Immature natural killer cell (primary cell): ENCODE data around the gene PNLIPRP1. TPM values are rescaled to one million over a fixed set of nuclear protein-coding genes. Genes with fewer than 3 reads are reported as not detected.

Source experiments
- DNase-seq, 3 donors: peaks; one replicate each; pipeline ENCODE4 v3.0.0; 2022; ENCODE audit warnings: mixed read lengths in 1 of 3
- H3K27ac Mint-ChIP-seq, 6 donors: one replicate each; pipeline ENCODE4 v1.8.0; 2020; ENCODE audit warnings: mixed read lengths in 6 of 6, mild to moderate bottlenecking in 5 of 6, inconsistent platforms in 4 of 6, moderate library complexity in 3 of 6
- H3K27me3 Mint-ChIP-seq, 3 donors: one replicate each; pipeline ENCODE4 v1.8.0; 2020 to 2021; ENCODE audit warnings: low read depth in 3 of 3, mild to moderate bottlenecking in 3 of 3, mixed read lengths in 3 of 3, moderate library complexity in 3 of 3, inconsistent platforms in 1 of 3
- H3K36me3 Mint-ChIP-seq, 3 donors: one replicate each; pipeline ENCODE4 v1.8.0; 2020; ENCODE audit warnings: mixed read lengths in 3 of 3, inconsistent platforms in 2 of 3, mild to moderate bottlenecking in 2 of 3
- H3K4me1 Mint-ChIP-seq, 2 donors: one replicate each; pipeline ENCODE4 v1.8.0; 2020; ENCODE audit warnings: inconsistent platforms in 2 of 2, mild to moderate bottlenecking in 2 of 2, mixed read lengths in 2 of 2, moderate library complexity in 1 of 2
- H3K4me3 Mint-ChIP-seq, 5 donors: one replicate each; pipeline ENCODE4 v1.8.0; 2020; ENCODE audit warnings: mild to moderate bottlenecking in 5 of 5, mixed read lengths in 5 of 5, inconsistent platforms in 3 of 5, moderate library complexity in 3 of 5
- H3K9me3 Mint-ChIP-seq, 6 donors: one replicate each; pipeline ENCODE4 v1.8.0; 2020; ENCODE audit warnings: mild to moderate bottlenecking in 6 of 6, mixed read lengths in 6 of 6, inconsistent platforms in 4 of 6, moderate library complexity in 3 of 6
- polyA plus RNA-seq, 3 donors: library from polyadenylated mRNA; unstranded; fragments of 300-500 nt; fragmentation: Illumina TruSeq; gene quantifications; one replicate each; pipeline ENCODE4 v1.2.3, GENCODE V29; 2021

The PNLIPRP1 gene
- polyA plus RNA-seq, 3 donors from 2014 or later = not detected

- no peak for DNase-seq
- Mint-ChIP-seq H3K27me3 (no peaks in the 10 kb centered on the region), H3K36me3 (no peaks in the 10 kb centered on the region), H3K4me3 (no peak overlapping the region), H3K9me3 (peaks cover 0 to 1% (median 0%) of the 10 kb centered on the region in 6 donors), H3K27ac (no peak overlapping the region), H3K4me1 (no peaks in the 10 kb centered on the region)
Observed at GRCh38 chr10:116587878-116588591, 2.7 kb upstream of the PNLIPRP1 start.

DNA sequence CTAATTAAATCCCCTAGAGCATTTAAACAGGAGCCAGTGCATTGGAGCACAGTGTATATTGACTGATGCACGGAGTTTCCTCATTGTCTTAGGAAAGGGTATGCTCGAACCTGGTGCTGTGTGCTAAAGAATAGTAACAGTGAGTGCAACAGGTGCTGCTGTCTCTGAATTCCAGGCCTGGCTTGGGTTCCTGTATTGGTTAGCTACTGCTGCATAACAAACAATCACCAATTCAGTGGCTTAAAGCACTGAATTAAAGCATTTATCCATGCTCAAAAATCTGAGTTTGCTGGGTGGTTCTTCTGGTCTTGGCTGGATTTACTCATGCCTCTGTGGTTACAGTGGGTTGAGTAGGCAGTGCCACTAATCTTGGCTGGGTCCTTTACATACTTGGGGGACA is 1.8 kb upstream of the PNLIPRP1 start:
- H3K4me3 Mint-ChIP-seq = no peak overlapping the region

DNA sequence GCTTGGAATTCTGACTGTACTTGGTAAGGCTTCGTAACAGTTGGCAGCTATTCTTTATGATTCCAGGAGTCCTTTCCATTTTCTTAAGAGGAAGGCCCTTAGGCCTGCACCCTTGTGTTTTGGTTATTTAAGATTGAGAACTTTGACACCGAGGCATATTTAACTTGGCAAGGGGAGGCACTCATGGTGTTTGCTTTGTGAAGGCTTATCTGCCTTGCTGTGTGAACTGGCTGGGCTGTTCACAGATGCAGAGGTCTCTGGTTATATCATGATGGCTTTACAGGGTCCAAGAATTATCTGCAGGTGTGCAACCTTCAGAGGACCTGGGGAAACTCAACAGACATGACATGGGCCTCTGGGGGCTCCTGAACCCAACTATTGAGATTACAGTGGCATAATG is 833 bp upstream of the PNLIPRP1 start:
- H3K36me3 Mint-ChIP-seq = no peaks in the 10 kb centered on the region
- no peak for DNase-seq
- peaks cover 0 to 1% (median 0%) of the 10 kb centered on the region in 6 donors for H3K9me3 Mint-ChIP-seq
- H3K4me3 Mint-ChIP-seq = no peak overlapping the region
- no peaks in the 10 kb centered on the region for H3K4me1 Mint-ChIP-seq
- H3K27ac Mint-ChIP-seq = no peak overlapping the region
- no peaks in the 10 kb centered on the region for H3K27me3 Mint-ChIP-seq

More for the DNA sequence above, 1.8 kb upstream of the PNLIPRP1 start:
- DNase-seq = no peak
- Mint-ChIP-seq H3K9me3 (peaks cover 0 to 1% (median 0%) of the 10 kb centered on the region in 6 donors), H3K27me3 (no peaks in the 10 kb centered on the region), H3K4me1 (no peaks in the 10 kb centered on the region), H3K27ac (no peak overlapping the region), H3K36me3 (no peaks in the 10 kb centered on the region)

DNA sequence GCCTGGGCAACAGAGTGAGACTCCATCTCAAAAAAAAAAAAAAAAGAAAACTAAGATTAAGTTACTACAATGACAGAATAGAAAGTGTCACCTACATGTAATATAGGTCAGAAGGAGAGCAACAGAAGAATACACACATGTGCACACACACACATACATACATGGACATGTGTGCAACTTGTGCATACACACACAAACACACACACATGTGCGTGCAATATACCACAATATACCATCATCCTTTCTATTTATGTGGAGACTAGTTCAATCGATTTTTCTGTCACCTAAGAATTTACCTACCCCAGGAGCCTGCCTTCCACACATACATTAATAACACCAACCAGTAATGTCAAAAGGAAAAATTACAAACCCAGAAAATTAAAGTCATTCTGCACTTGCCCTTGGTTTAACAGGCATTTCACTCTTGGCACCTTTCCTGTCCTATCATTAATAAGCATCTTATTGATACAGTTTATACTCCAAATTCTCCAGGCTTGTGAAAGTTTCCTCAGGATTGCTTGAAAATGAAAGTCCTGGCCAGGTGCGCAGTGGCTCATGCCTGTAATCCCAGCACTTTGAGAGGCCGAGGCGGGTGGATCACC is 2.5 kb downstream of the PNLIPRP1 start:
- Mint-ChIP-seq H3K36me3 (no peaks in the 10 kb centered on the region), H3K9me3 (peaks cover 0 to 1% (median 0%) of the 10 kb centered on the region in 6 donors), H3K27me3 (no peaks in the 10 kb centered on the region), H3K27ac (no peak overlapping the region), H3K4me1 (no peaks in the 10 kb centered on the region), H3K4me3 (no peak overlapping the region)
- no peak for DNase-seq

DNA sequence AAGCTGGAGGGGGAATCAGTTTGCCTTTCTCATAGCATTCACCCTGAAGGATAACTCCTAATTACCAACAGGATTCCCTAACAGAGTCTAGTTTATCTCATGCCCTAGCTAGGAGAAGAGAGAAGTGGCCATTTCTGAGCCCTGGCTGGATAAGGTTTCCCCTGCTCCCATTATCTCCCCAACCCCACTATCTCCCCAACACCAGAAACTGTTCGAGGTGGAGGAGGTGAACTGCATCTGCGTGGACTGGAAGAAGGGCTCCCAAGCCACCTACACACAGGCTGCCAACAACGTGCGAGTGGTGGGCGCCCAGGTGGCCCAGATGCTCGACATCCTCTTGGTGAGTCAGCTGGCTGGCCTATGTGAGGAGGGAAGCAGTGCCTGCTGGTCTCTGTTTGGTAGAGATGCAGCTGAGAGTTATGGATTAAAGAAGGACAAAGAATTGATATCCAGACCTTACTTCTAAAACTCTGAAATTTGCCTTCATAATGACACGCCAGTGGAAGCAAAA is 3.8 kb downstream of the PNLIPRP1 start:
- H3K27ac Mint-ChIP-seq = no peak overlapping the region
- no peak overlapping the region for H3K4me3 Mint-ChIP-seq
- no peaks in the 10 kb centered on the region for H3K4me1 Mint-ChIP-seq
- no peaks in the 10 kb centered on the region for H3K27me3 Mint-ChIP-seq
- no peaks in the 10 kb centered on the region for H3K36me3 Mint-ChIP-seq
- no peak for DNase-seq
- H3K9me3 Mint-ChIP-seq = peaks cover 0 to 3% (median 0%) of the 10 kb centered on the region in 6 donors

DNA sequence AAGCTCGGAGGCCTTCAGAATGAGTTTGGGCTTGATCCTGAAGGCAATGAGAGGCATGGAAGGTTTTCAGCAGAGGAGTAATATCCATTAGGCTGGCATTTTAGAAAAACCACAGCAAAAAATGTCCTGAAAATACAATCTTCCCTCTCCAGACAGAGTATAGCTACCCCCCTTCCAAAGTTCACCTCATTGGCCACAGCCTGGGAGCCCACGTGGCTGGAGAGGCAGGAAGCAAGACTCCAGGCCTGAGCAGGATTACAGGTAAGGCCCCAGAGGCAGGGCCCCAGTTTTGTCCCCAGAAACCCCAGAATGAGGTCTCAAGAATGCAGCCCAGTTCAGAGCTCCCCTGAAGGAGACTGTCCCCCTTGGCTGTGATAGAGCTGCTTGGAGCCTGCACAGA is 5.3 kb downstream of the PNLIPRP1 start:
- H3K36me3 Mint-ChIP-seq = no peaks in the 10 kb centered on the region
- no peaks in the 10 kb centered on the region for H3K27me3 Mint-ChIP-seq
- H3K4me1 Mint-ChIP-seq = no peaks in the 10 kb centered on the region
- no peak overlapping the region for H3K27ac Mint-ChIP-seq
- DNase-seq = no peak
- H3K4me3 Mint-ChIP-seq = no peak overlapping the region
- H3K9me3 Mint-ChIP-seq = peaks cover 0 to 3% (median 0%) of the 10 kb centered on the region in 6 donors

DNA sequence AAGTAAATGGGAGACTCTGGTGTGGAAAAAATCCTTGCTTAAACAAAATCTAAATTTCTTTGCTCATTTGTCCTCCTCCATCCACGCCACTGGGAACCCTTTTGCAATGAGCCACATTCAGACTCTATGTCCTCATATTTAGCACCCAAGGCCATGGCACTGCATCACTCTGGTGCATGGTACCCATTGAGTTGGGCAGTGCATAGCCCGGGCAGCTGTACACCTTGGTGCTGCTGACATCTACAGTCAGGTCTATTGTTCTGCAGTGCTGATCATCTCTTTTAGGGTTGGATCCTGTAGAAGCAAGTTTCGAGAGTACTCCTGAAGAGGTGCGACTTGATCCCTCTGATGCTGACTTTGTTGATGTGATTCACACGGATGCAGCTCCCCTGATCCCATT is 6.8 kb downstream of the PNLIPRP1 start:
- peaks cover 0 to under 1% (median 0%) of the 10 kb centered on the region in 3 donors for H3K27me3 Mint-ChIP-seq
- peaks cover 0 to 2% (median 0%) of the 10 kb centered on the region in 6 donors for H3K9me3 Mint-ChIP-seq
- H3K4me1 Mint-ChIP-seq = no peaks in the 10 kb centered on the region
- H3K4me3 Mint-ChIP-seq = no peak overlapping the region
- H3K27ac Mint-ChIP-seq = no peak overlapping the region
- DNase-seq = no peak
- H3K36me3 Mint-ChIP-seq = no peaks in the 10 kb centered on the region

- peaks cover 0 to 2% (median 0%) of the 10 kb centered on the region in 6 donors for H3K9me3 Mint-ChIP-seq
Observed at GRCh38 chr10:116598329-116598728, 7.6 kb downstream of the PNLIPRP1 start.

GRCh38 chr10:116599991-116600390 is 9.2 kb downstream of the PNLIPRP1 start:
- peaks cover 0 to 2% (median 0%) of the 10 kb centered on the region in 6 donors for H3K9me3 Mint-ChIP-seq
- no peak overlapping the region for H3K4me3 Mint-ChIP-seq
- peaks cover 0 to 2% (median 2%) of the 10 kb centered on the region in 3 donors for H3K27me3 Mint-ChIP-seq
- no peak overlapping the region for H3K27ac Mint-ChIP-seq
- DNase-seq = no peak
- H3K4me1 Mint-ChIP-seq = no peaks in the 10 kb centered on the region
- no peaks in the 10 kb centered on the region for H3K36me3 Mint-ChIP-seq

More at GRCh38 chr10:116598329-116598728, 7.6 kb downstream of the PNLIPRP1 start:
- Mint-ChIP-seq H3K27ac (no peak overlapping the region), H3K36me3 (no peaks in the 10 kb centered on the region), H3K27me3 (peaks cover 0 to 2% (median under 1%) of the 10 kb centered on the region in 3 donors), H3K4me3 (no peak overlapping the region), H3K4me1 (no peaks in the 10 kb centered on the region)
- DNase-seq = no peak

- Mint-ChIP-seq H3K27ac (no peak overlapping the region), H3K4me1 (no peaks in the 10 kb centered on the region), H3K4me3 (no peak overlapping the region), H3K9me3 (peaks cover 0 to 3% (median 0%) of the 10 kb centered on the region in 6 donors), H3K36me3 (no peaks in the 10 kb centered on the region), H3K27me3 (peaks cover 2 to 4% (median 2%) of the 10 kb centered on the region in 3 donors)
- no peak for DNase-seq
Observed at GRCh38 chr10:116602648-116603400, 12.1 kb downstream of the PNLIPRP1 start.

GRCh38 chr10:116606061-116606483 is 15.3 kb downstream of the PNLIPRP1 start:
- Mint-ChIP-seq H3K4me3 (no peak overlapping the region), H3K36me3 (no peaks in the 10 kb centered on the region), H3K27ac (no peak overlapping the region), H3K27me3 (peaks cover 2 to 7% (median 4%) of the 10 kb centered on the region in 3 donors), H3K9me3 (peaks cover 0 to 6% (median 0%) of the 10 kb centered on the region in 6 donors), H3K4me1 (no peaks in the 10 kb centered on the region)
- no peak for DNase-seq

GRCh38 chr10:116607336-116607735 is 16.6 kb downstream of the PNLIPRP1 start:
- peaks cover 2 to 7% (median 4%) of the 10 kb centered on the region in 3 donors for H3K27me3 Mint-ChIP-seq
- H3K27ac Mint-ChIP-seq = no peak overlapping the region
- no peak overlapping the region for H3K4me3 Mint-ChIP-seq
- no peak for DNase-seq
- no peaks in the 10 kb centered on the region for H3K4me1 Mint-ChIP-seq
- peaks cover 0 to 6% (median 0%) of the 10 kb centered on the region in 6 donors for H3K9me3 Mint-ChIP-seq
- no peaks in the 10 kb centered on the region for H3K36me3 Mint-ChIP-seq

DNA sequence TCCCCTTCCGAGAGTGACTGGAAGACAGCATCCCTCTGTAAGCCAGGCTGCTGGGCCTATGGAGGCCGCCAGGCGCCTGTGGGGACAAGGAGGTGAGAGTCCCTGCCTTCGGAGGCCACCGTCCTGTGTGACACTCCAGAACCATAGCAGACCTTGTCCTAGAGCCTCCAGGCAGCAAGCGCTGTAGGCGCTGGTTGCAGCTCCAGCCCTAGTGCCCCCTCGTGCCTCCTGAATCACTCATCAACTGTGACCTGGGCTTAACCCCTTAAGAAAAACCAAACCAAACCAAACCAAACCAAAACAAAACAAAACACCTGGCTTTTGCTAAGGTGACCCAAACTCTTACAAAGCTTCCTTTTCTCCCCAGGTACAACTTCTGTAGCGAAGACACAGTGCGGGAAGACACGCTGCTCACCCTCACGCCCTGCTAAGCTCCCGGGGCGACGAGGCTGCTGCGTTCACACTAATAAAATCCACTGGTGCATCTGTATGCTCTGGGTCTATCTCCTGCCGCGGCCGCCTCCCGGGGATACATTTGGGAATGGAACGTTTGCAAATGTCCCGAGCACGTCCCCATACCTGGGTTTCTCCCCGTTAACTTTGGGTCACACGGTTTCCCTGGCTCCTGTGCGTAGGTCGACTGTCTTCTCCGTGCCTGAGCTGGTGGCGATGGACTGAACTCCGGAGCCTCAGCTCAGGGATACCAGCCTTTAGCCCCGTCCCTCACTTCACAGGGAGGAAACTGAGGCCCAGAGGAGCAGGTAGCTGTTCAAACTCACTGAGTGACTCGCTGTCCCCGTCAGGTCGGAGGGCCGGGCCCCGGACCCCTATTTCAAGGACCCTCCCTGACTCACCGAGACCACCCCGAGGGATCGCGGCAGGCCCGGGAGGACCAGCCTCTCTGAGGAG is 18.2 kb downstream of the PNLIPRP1 start:
- Mint-ChIP-seq H3K27me3 (peaks cover 2 to 6% (median 4%) of the 10 kb centered on the region in 3 donors), H3K27ac (no peak overlapping the region), H3K4me1 (no peaks in the 10 kb centered on the region), H3K9me3 (peaks cover 0 to 8% (median 0%) of the 10 kb centered on the region in 6 donors), H3K36me3 (no peaks in the 10 kb centered on the region), H3K4me3 (no peak overlapping the region)
- DNase-seq = no peak
